B cell (primary cell): ENCODE results near the gene AXDND1.

ENCODE experiments used
- EZH2 ChIP-seq: IDR thresholded peaks from 2 replicates; pipeline ENCODE4 v1.6.1; 2012; ENCODE audit warnings: borderline replicate concordance, low read depth, mild to moderate bottlenecking, moderate library complexity, low read length; ENCODE audit not compliant: insufficient read depth, poor library complexity, severe bottlenecking
- TF ChIP-seq, protein P1 (sequence below): fragments of 200-600 bp; IDR thresholded peaks from one replicate; pipeline ENCODE4 v1.8.0; 2022; ENCODE audit warnings: antibody characterized with exemption, mild to moderate bottlenecking

DNA sequence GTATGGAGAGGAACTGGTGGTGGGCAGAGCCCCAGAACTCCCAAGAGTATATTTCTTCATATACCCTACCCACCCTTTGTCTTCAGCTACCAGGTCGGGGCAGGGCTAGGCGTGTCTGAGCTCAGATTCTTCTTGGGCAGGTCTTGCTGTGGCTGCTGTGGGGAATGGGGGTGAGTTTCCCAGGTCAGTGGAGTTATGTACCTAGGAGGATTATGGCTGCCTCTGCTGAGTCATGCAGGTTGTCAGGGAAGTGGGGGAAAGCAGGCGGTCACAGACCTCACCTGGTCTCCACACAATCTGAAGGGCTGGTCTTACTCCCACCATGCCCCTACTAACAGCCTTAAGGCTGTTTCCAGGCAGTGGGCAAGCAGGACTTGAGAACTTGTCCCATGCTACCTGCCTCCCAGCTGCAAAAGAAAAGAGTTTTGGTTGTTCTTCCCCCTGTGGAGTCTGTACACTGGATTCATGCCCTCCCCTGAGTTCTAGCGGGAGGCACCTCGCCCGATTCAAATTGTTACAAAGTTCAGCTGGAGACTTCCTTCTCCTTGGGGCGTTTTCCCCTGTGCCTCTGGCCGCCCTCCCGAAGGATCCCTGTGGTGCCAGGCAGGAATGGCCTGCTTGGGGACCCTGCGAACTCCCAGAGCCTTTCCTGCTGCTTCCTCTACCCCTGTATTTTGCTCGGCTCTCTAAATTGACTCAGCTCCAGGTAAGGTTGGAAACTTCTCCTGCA lies 151.4 kb downstream of the AXDND1 start:
- TF ChIP-seq, protein P1, sequence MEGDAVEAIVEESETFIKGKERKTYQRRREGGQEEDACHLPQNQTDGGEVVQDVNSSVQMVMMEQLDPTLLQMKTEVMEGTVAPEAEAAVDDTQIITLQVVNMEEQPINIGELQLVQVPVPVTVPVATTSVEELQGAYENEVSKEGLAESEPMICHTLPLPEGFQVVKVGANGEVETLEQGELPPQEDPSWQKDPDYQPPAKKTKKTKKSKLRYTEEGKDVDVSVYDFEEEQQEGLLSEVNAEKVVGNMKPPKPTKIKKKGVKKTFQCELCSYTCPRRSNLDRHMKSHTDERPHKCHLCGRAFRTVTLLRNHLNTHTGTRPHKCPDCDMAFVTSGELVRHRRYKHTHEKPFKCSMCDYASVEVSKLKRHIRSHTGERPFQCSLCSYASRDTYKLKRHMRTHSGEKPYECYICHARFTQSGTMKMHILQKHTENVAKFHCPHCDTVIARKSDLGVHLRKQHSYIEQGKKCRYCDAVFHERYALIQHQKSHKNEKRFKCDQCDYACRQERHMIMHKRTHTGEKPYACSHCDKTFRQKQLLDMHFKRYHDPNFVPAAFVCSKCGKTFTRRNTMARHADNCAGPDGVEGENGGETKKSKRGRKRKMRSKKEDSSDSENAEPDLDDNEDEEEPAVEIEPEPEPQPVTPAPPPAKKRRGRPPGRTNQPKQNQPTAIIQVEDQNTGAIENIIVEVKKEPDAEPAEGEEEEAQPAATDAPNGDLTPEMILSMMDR, result no peak
- no peak for TF ChIP-seq EZH2
